ENCODE results near the gene CXCL11.
"Not testable (repeated sequence)": the region's sequence is repeated elsewhere in the genome, so short reads cannot be mapped to it uniquely, and the experiment has no call there.

Gene CXCL11

DNA sequence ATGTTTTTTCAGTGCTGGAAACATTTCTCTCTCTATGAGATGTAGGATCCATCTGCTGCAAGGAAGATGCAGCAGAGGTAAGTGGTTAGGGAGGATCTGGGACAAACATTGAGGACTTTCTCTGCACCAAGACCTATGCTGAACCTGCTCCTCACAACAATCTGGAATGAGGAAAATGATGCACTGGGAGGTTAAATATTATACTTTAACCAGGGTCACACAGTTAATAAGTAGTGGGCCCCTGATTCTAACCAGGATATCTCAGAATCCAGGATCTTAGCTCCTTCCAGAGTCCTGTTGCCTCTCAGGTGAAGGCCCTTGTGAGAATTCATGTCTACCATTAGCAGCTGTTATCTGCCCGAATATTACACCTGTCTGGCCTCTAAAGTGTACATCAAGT, 35.6 kb downstream of the CXCL11 start:
- no peak for DNase-seq (ENCODE audit: low read depth)

DNA sequence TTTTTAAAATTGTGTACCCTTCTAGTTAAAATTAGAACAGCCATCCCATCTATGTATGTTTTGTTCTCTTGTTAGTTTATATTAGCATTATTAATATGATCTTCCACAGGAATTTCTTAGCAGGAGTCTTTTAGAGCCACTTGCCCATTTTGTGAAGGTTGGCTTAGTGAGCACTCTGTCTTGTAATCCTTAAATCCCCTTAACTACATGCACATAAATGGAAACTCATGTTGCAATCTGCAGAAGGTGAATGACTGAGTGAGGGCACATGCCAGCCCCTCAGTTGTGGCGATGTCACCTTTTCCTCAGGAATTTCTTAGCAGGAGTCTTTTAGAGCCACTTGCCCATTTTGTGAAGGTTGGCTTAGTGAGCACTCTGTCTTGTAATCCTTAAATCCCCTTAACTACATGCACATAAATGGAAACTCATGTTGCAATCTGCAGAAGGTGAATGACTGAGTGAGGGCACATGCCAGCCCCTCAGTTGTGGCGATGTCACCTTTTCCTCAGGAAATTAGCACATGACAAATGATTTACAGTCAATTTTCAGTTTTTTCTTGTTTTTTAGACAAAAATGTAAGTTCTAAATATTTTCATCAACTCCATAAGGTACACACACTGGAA, 37.2 kb downstream of the CXCL11 start:
- not testable (repeated sequence) for DNase-seq (ENCODE audit: low read depth)

DNA sequence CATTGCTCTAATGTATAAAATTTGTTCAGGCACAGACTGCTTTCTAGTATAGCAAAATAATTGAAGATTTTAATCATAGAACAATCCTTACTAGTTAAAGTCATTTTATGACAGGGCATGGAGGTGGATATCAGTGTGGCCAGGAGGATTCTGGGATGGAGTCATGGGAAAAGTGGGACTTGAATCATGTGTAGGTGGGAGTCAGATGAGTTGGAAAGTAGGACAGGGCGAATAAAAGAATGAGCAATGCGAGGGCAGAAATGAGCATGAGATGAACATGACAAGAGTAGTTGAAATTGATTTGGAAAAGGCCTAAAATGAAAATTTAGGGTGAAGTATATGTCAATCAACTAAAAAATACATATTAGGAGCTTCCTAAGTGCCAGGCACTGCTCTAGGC, 37.9 kb downstream of the CXCL11 start:
- no peak for DNase-seq (ENCODE audit: low read depth)

DNA sequence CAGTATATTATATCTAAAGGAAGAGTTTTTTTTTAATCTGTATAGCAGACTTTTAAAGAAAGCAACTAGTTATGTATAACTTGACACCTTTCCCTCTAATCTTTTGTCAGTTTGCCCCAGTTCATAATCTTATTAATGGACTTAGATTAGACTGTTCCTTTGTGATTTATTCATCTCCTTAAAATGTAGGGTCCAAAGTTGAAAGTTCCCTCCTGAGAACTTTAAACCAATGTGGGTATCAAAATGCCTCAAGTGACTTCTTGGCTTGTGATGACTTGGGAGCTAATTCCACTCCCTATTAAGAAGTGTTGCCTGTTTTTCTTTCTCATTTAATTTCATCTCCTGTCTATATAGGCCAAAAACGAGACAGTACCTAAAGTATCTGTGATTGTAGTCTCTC, 38.8 kb downstream of the CXCL11 start:
- no peak for DNase-seq (ENCODE audit: low read depth)

DNA sequence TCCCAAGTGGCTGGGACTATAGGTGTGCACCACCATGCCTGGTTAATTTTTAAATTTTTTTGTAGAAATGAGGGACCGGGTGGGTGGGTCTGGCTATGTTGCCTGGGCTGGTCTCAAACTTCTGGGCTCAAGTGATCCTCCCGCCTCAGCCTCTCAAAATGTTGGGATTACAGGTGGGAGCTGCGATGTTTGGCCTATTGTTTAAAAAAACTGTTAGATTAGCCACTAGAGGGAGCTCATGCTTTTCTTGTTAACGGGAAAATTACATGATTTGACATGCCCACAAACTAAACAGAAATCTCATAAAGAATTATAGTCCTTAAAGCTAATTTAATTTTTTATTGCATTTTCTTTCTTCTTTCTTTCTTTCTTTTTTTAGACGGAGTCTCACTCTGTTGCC, 40.1 kb downstream of the CXCL11 start:
- DNase-seq (ENCODE audit: low read depth) = no peak

DNA sequence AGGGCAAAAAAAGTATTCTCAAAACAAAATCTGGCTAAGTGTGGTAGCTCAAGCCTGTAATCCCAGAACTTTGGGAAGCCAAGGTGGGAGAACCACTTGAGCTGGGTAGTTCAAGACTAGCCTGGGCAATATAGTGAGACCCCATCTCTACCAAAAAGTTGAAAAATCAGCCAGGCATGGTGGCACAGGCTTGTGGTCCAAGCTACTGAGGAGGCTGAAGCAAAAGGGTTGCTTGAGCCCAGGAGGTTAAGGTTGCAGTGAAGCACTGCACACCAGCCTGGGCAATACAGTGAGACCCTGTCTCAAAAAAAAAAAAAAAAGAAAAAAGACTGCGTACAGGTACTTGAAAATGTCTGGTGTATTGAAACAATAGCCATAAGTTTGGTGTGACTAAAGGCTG, 43.4 kb downstream of the CXCL11 start:
- DNase-seq (ENCODE audit: low read depth) = no peak

DNA sequence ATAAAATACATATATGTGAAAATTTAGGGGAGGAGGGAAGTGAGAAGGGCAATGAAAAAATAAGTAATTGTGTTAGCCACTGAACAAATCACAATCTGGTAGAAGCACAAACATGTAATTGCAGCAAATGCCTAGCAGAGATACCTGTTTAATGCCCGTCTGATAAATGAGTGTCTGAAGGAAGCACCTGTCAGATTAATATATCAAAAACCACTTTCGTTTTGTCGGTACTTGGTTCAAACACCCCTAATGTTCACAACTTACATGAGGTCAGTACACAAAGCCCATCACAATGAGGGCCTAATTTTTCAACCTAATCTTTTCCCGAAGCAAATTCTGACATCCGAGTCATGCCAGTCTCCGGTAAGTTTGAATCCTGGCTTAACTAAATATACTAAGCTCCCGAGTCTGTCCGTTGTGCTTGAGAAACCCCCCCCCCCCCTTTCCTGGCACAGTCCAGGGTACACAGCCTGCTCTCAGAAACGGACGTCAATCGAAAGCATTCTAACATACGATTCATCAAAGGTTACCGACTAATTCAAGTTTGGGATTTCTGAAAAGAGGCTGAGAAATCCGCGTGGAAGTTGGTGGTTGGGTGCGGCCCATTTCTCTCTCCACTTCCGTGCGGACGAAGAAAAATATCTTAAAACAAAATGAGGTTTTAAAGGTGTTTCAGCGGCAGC, 45.9 kb downstream of the CXCL11 start:
- no peak for DNase-seq (ENCODE audit: low read depth)

DNA sequence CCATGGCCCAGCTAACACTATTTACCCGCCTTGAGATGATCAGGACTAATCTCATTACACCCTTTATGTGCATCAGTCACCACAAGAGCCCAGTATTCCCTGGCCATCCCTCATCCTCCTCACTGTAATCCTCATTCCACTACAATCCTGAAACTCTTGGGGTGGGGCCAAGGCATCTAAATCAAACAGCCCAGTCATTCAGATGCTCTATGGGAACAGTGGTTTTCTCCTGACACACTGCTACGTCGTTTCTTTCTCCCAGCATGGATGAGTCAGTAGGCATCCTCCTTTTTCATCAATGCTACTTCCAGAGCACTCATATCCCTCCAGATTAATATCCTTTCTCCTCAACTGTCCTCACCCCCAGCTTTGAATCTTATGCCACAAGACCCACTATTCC, 50.8 kb downstream of the CXCL11 start:
- no peak for DNase-seq (ENCODE audit: low read depth)
